ENCODE data around the gene GYPB.
"Not testable (repeated sequence)": the region's sequence is repeated elsewhere in the genome, so short reads cannot be mapped to it uniquely, and the experiment has no call there.

GRCh38 chr4:143950967-143951366 is 68.2 kb downstream of the GYPB start:
- not testable (repeated sequence) for TF ChIP-seq RARB (CRISPR knock-in tag; IDR thresholded peaks at IDR 0.05); ZNF8 (CRISPR knock-in tag; IDR thresholded peaks at IDR 0.05); CREB5 (CRISPR knock-in tag; IDR thresholded peaks at IDR 0.05; ENCODE audit: low read depth); CSDC2 (CRISPR knock-in tag; IDR thresholded peaks at IDR 0.05); TCF4 (CRISPR knock-in tag; IDR thresholded peaks at IDR 0.05; ENCODE audit: borderline replicate concordance); ZC3H10 (CRISPR knock-in tag; IDR thresholded peaks at IDR 0.05); ZFP30 (CRISPR knock-in tag; IDR thresholded peaks at IDR 0.05); OSR1 (CRISPR knock-in tag; IDR thresholded peaks at IDR 0.05); ZFP3 (CRISPR knock-in tag; IDR thresholded peaks at IDR 0.05)

All from SK-N-SH treated with all-trans-retinoic acid at 6 μM for 48 hours (cell line).